Heart left ventricle (tissue), 16 donors: ENCODE data around the gene IL19. TPM values are rescaled to one million over a fixed set of nuclear protein-coding genes. Genes with fewer than 3 reads are reported as not detected.

Experiments
- ATAC-seq, 4 donors: fragments of 200-7000 bp; cut with Tn5 transposase; one replicate each; pipeline ENCODE4 v1.9.1; 2020 to 2022; ENCODE audit warnings: moderate library complexity in 4 of 4, mild to moderate bottlenecking in 3 of 4, moderate number of reproducible peaks in 1 of 4
- DNase-seq, 5 donors: peaks; one replicate each; pipeline ENCODE4 v3.0.0-alpha.2; 2020
- H3K27ac ChIP-seq, 12 donors: fragments of 200-600 bp; sonication (generic) in 4 of 12; one replicate each; pipeline versions ENCODE4 v1.5.0 to v1.8.0; 2016 to 2022; ENCODE audit warnings: mild to moderate bottlenecking in 2 of 12
- H3K27me3 ChIP-seq, 9 donors: fragments of 200-600 bp; sonication (generic) in 2 of 9; one replicate each; pipeline versions ENCODE4 v1.5.1 to v1.8.0; 2016 to 2022; ENCODE audit warnings: mild to moderate bottlenecking in 3 of 9
- H3K36me3 ChIP-seq, 9 donors: fragments of 200-600 bp; sonication (generic) in 2 of 9; one replicate each; pipeline versions ENCODE4 v1.5.0 to v1.8.0; 2018 to 2022; ENCODE audit warnings: mild to moderate bottlenecking in 2 of 9
- H3K4me1 ChIP-seq, 12 donors: fragments of 200-600 bp; sonication (generic) in 4 of 12; one replicate each; pipeline versions ENCODE4 v1.5.0 to v1.8.0; 2016 to 2022; ENCODE audit warnings: mild to moderate bottlenecking in 3 of 12
- H3K4me3 ChIP-seq, 12 donors: fragments of 200-600 bp; sonication (generic) in 4 of 12; one replicate each; pipeline versions ENCODE4 v1.5.0 to v1.8.0; 2017 to 2022; ENCODE audit warnings: mild to moderate bottlenecking in 9 of 12, moderate library complexity in 4 of 12
- H3K9me3 ChIP-seq, 12 donors: fragments of 200-600 bp; sonication (generic) in 4 of 12; one replicate each; pipeline versions ENCODE4 v1.5.0 to v1.8.0; 2016 to 2022; ENCODE audit warnings: mild to moderate bottlenecking in 1 of 12
- CTCF ChIP-seq, 12 donors: fragments of 200-600 bp; sonication (generic) in 4 of 12; IDR thresholded peaks; one replicate each; pipeline versions ENCODE4 v1.5.0 to v1.8.0; 2018 to 2022; ENCODE audit warnings: antibody characterized with exemption in 12 of 12, mild to moderate bottlenecking in 5 of 12
- POLR2A ChIP-seq, 2 donors: fragments of 450-650 bp; IDR thresholded peaks; one replicate each; pipeline ENCODE4 v1.6.1; 2017; ENCODE audit warnings: antibody characterized with exemption in 2 of 2, mild to moderate bottlenecking in 2 of 2, moderate library complexity in 2 of 2
- WGBS, 4 donors: extraction: QIAGEN DNeasy Blood & Tissue Kit in 2 of 4; methylation state at CpG; one replicate each; pipeline versions ENCODE4 v1.1.5 to v1.1.7; 2013 to 2018; 5-methylcytosine and 5-hydroxymethylcytosine counted together
- intact Hi-C, 10 donors: fragments of 100-400 bp; cut with DNase I; formaldehyde crosslinking; loops; one replicate each; pipeline versions ENCODE4 v1.11.1 to v1.14.2; 2022
- polyA plus RNA-seq, 2 donors: library from polyadenylated mRNA; stranded (reverse); fragments of 200-250 nt; gene quantifications; one replicate each; pipeline ENCODE4 v1.2.3, GENCODE V29; 2013
- total RNA-seq, 9 donors: library from RNA; depleted of rRNA in 2 of 9; stranded (reverse); fragments of >200 nt in 2 of 9; fragmentation: NEBNext Ultra II Directional in 3 of 9; extraction: Animal tissue kit (Norgen Biotek cat#: 25700) in 3 of 9; gene quantifications; one replicate each; pipeline versions ENCODE4 v1.1.0 to v1.2.4, GENCODE V29; 2016 to 2023
- donor health status: ischemic (EF 13 %, LVEDD 7.1; RV severe dilation, severe dysfunction).
- donor health status: healthy with polysubstance abuse.
- donor health status: DM: no; HTN: yes; CAD: no.
- donor health status: DM: no; HTN: no; CAD: no.
- donor health status: ischemic (EF 25% LVEDD 6.9; RV normal size, moderate dysfunction).
- donor health status: ischemic (EF 25% LVEDD 5.7; RV mildly dilated, moderate dysfunction).
- donor health status: healthy.
- donor health status: DM: yes; HTN: yes; CAD: no.
- donor health status: ischemic (EF 35%, LVEDD 5.7; RV mildly dilated, moderate dysfunction).
- donor health status: nonischemic (EF 11% LVEDD 7.7; RV severe dilation, severe dysfunction).
- donor health status: DM: yes; HTN: yes; CAD: no.
- donor health status: PGD.
- donor health status: ischemic (EF 29% LVEDD 5.4; RV normal size, mild dysfunction).
- donor health status: nonischemic (EF 23%, LVEDD 6.1; RV moderate dilation, normal function).

Gene IL19
- total and polyA plus RNA-seq, 11 donors, result not detected

GRCh38 chr1:206842854-206843253, 72.3 kb downstream of the IL19 start:
- intact Hi-C loops, result no loop called here
- Histone ChIP-seq H3K4me3 (no peak overlapping the region), H3K9me3 (no peaks in the 10 kb centered on the region), H3K36me3 (no peaks in the 10 kb centered on the region), H3K27ac (no peak overlapping the region), H3K27me3 (peaks cover 0 to 3% (median 0%) of the 10 kb centered on the region in 9 donors), H3K4me1 (no peaks in the 10 kb centered on the region)
- DNase-seq (no peak), ATAC-seq (no peak)
- TF ChIP-seq CTCF (IDR thresholded peaks at IDR 0.05) (no peak), POLR2A (IDR thresholded peaks at IDR 0.05) (no peak)

GRCh38 chr1:206843626-206844025, 73.1 kb downstream of the IL19 start:
- TF ChIP-seq POLR2A (IDR thresholded peaks at IDR 0.05), result no peak
- TF ChIP-seq CTCF (IDR thresholded peaks at IDR 0.05), result no peak
- DNase-seq (no peak), ATAC-seq (no peak)
- H3K4me3 ChIP-seq, result no peak overlapping the region
- H3K9me3 ChIP-seq, result no peaks in the 10 kb centered on the region
- no peaks in the 10 kb centered on the region for H3K4me1 ChIP-seq
- no peaks in the 10 kb centered on the region for H3K36me3 ChIP-seq
- intact Hi-C loops, result no loop called here
- WGBS, 4 donors, result 93 to 99% (median 94%) methylated on average over 4 of the region's 4 CpGs
- H3K27me3 ChIP-seq, result no peaks in the 10 kb centered on the region
- no peak overlapping the region for H3K27ac ChIP-seq

GRCh38 chr1:206846487-206846886, 75.9 kb downstream of the IL19 start:
- H3K27me3 ChIP-seq, result no peaks in the 10 kb centered on the region
- H3K9me3 ChIP-seq, result peaks cover 0 to 3% (median 0%) of the 10 kb centered on the region in 12 donors
- intact Hi-C loops, result no loop called here
- DNase-seq (no peak), ATAC-seq (no peak)
- H3K27ac ChIP-seq, result no peak overlapping the region
- no peaks in the 10 kb centered on the region for H3K4me1 ChIP-seq
- TF ChIP-seq CTCF (IDR thresholded peaks at IDR 0.05) (no peak), POLR2A (IDR thresholded peaks at IDR 0.05) (no peak)
- H3K36me3 ChIP-seq, result no peaks in the 10 kb centered on the region
- H3K4me3 ChIP-seq, result no peak overlapping the region

GRCh38 chr1:206847337-206847834, 76.8 kb downstream of the IL19 start:
- Histone ChIP-seq H3K27ac (no peak overlapping the region), H3K36me3 (no peaks in the 10 kb centered on the region), H3K4me1 (no peaks in the 10 kb centered on the region), H3K27me3 (no peaks in the 10 kb centered on the region), H3K9me3 (peaks cover 0 to 10% (median under 1%) of the 10 kb centered on the region in 12 donors), H3K4me3 (no peak overlapping the region)
- TF ChIP-seq POLR2A (IDR thresholded peaks at IDR 0.05) (no peak), CTCF (IDR thresholded peaks at IDR 0.05) (no peak)
- intact Hi-C loops, result no loop called here
- DNase-seq (no peak), ATAC-seq (no peak)
- WGBS, 4 donors, result 91 to 97% (median 96%) methylated on average over 3 of the region's 3 CpGs
